ENCODE results near the gene PCCA. TPM values are rescaled to one million over a fixed set of nuclear protein-coding genes. Genes with fewer than 3 reads are reported as not detected.

PCCA gene
- total and polyA plus RNA-seq, 2 donors (not counting 3 experiments of a cell fraction or from before 2014, with no cell fraction given): 5.7 to 20.2 TPM

DNA sequence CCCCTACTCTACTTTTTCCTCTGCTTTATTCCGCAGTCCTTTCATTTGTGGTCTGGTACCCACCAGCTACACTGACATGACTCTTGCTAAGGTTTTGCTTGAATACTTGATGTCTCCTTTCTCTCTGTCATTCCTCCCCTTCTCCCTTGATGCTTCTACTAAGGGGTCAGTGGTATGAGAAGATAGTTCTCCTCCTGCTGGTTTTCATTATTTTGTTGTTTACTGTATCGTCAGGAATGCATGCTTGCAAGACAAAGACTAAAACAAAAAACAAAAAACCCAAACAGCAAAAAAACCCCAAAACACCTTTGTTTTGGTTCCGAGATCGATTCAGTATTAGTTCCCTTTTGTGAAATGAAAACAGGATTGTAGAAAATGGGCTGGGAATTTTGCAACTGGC lies 59.5 kb downstream of the PCCA start:
- TF ChIP-seq, protein P1, sequence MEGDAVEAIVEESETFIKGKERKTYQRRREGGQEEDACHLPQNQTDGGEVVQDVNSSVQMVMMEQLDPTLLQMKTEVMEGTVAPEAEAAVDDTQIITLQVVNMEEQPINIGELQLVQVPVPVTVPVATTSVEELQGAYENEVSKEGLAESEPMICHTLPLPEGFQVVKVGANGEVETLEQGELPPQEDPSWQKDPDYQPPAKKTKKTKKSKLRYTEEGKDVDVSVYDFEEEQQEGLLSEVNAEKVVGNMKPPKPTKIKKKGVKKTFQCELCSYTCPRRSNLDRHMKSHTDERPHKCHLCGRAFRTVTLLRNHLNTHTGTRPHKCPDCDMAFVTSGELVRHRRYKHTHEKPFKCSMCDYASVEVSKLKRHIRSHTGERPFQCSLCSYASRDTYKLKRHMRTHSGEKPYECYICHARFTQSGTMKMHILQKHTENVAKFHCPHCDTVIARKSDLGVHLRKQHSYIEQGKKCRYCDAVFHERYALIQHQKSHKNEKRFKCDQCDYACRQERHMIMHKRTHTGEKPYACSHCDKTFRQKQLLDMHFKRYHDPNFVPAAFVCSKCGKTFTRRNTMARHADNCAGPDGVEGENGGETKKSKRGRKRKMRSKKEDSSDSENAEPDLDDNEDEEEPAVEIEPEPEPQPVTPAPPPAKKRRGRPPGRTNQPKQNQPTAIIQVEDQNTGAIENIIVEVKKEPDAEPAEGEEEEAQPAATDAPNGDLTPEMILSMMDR (IDR thresholded peaks at IDR 0.05; ENCODE audit: extremely low read depth in 1 of 2, insufficient read depth in 1 of 2, low read depth in 1 of 2, low read length in 2 of 2): no peak
- TF ChIP-seq POLR2AphosphoS5 (IDR thresholded peaks at IDR 0.05; ENCODE audit: insufficient read depth, low read depth, low read length) (no peak), GATA2 (IDR thresholded peaks at IDR 0.05; ENCODE audit: insufficient read depth, insufficient read length, low read depth, low read length) (no peak), POLR2A (IDR thresholded peaks at IDR 0.05; ENCODE audit: low read depth, low read length) (no peak), FOS (IDR thresholded peaks at IDR 0.05; ENCODE audit: borderline replicate concordance, insufficient read depth, low read length) (no peak), MYC (IDR thresholded peaks at IDR 0.05; ENCODE audit: low read depth, low read length) (no peak), EZH2 (IDR thresholded peaks at IDR 0.05; ENCODE audit: borderline replicate concordance, low read depth, low read length, severe bottlenecking) (no peak), JUN (IDR thresholded peaks at IDR 0.05; ENCODE audit: borderline replicate concordance, insufficient read depth, insufficient read length, low read depth) (no peak)
- TF ChIP-seq, protein P2, sequence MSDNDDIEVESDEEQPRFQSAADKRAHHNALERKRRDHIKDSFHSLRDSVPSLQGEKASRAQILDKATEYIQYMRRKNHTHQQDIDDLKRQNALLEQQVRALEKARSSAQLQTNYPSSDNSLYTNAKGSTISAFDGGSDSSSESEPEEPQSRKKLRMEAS (IDR thresholded peaks at IDR 0.05; ENCODE audit: insufficient read depth, insufficient read length): no peak
- dilution Hi-C loops (cut with MboI; ENCODE audit: extremely low pct_ligation_motif_present, low sequenced_read_pairs) (no loop called here), intact Hi-C loops (cut with micrococcal nuclease) (no loop called here)
- CTCF ChIA-PET: interaction anchor here (0.7 to 1.2 kb wide), 2 partner anchors 48 to 87 kb away, joined by 3 read pairs; no protein-coding TSS in a partner anchor
- no peaks in the 10 kb centered on the region for H3K27me3 ChIP-seq (ENCODE audit: control insufficient read depth in 2 of 2, insufficient read depth in 2 of 2, low read length in 2 of 2)
- H3K9ac ChIP-seq (replicated peaks; ENCODE audit: extremely low read depth, insufficient read depth, low read length): no peak overlapping the region
- no peaks in the 10 kb centered on the region for H3K9me1 ChIP-seq (replicated peaks; ENCODE audit: control insufficient read depth, extremely low read depth, insufficient read depth, low read length)
- FAIRE-seq: no peak
- no peaks in the 10 kb centered on the region for H3K4me1 ChIP-seq (ENCODE audit: control insufficient read depth, extremely low read depth, insufficient read depth, low read length)
- H3K36me3 ChIP-seq (ENCODE audit: control insufficient read depth in 2 of 2, extremely low read depth in 1 of 2, insufficient read depth in 2 of 2, low read length in 2 of 2): peaks cover 0 to 1% of the 10 kb centered on the region in 2 experiments
- POLR2A ChIA-PET: no interaction called here
- H4K20me1 ChIP-seq (replicated peaks; ENCODE audit: control insufficient read depth, extremely low read depth, insufficient read depth, low read length): no peaks in the 10 kb centered on the region
- no peak overlapping the region for H3K27ac ChIP-seq (ENCODE audit: insufficient read depth, low read depth, low read length)
- BruUV-seq (replicated peaks): no TSS peak
- DNase-seq (ENCODE audit: low read depth, low spot score): no peak
- no peaks in the 10 kb centered on the region for H3K9me3 ChIP-seq (replicated peaks; ENCODE audit: control insufficient read depth, insufficient read depth, low read length)
- no peaks in the 10 kb centered on the region for H3K79me2 ChIP-seq (ENCODE audit: control insufficient read depth, insufficient read depth, low read length)
- no peak overlapping the region for H2AFZ ChIP-seq (ENCODE audit: low read depth, low read length)
- H3K4me2 ChIP-seq (ENCODE audit: insufficient read depth, low read length): no peak overlapping the region
- H3K4me3 ChIP-seq (replicated peaks in 1 of 3; ENCODE audit: insufficient read depth in 1 of 3, low read depth in 1 of 3, low read length in 3 of 3): no peak overlapping the region
